ENCODE results near the gene PRKCB. TPM values are rescaled to one million over a fixed set of nuclear protein-coding genes. Genes with fewer than 3 reads are reported as not detected.

The PRKCB gene
- total RNA-seq, 1 donor from 2014 or later: not detected

- no peak for DNase-seq (ENCODE audit: low read depth)
These were observed 107.8 kb downstream of the PRKCB start for GRCh38 chr16:23943604-23944003.

- DNase-seq (ENCODE audit: low read depth): no peak
These were observed 108.6 kb downstream of the PRKCB start for GRCh38 chr16:23944381-23944780.

GRCh38 chr16:23945243-23945642, 109.5 kb downstream of the PRKCB start:
- DNase-seq (ENCODE audit: low read depth): no peak

- DNase-seq (ENCODE audit: low read depth): no peak
These were observed 112.1 kb downstream of the PRKCB start for GRCh38 chr16:23947838-23948237.

- no peak for DNase-seq (ENCODE audit: low read depth)
These were observed 113.2 kb downstream of the PRKCB start for GRCh38 chr16:23948949-23949411.

- no peak for DNase-seq (ENCODE audit: low read depth)
These were observed 114.0 kb downstream of the PRKCB start for GRCh38 chr16:23949630-23950290.

- no peak for DNase-seq (ENCODE audit: low read depth)
These were observed 114.6 kb downstream of the PRKCB start for GRCh38 chr16:23950291-23950894.

- DNase-seq (ENCODE audit: low read depth): no peak
These were observed 115.1 kb downstream of the PRKCB start for GRCh38 chr16:23950898-23951297.

GRCh38 chr16:23952128-23952970, 116.6 kb downstream of the PRKCB start:
- DNase-seq (ENCODE audit: low read depth): no peak

- DNase-seq (ENCODE audit: low read depth): no peak
These were observed 117.2 kb downstream of the PRKCB start for GRCh38 chr16:23952971-23953300.

GRCh38 chr16:23953476-23953875, 117.7 kb downstream of the PRKCB start:
- no peak for DNase-seq (ENCODE audit: low read depth)

GRCh38 chr16:23955088-23955487, 119.3 kb downstream of the PRKCB start:
- no peak for DNase-seq (ENCODE audit: low read depth)

- no peak for DNase-seq (ENCODE audit: low read depth)
These were observed 121.5 kb downstream of the PRKCB start for GRCh38 chr16:23957287-23957686.

GRCh38 chr16:23959072-23959751, 123.4 kb downstream of the PRKCB start:
- no peak for DNase-seq (ENCODE audit: low read depth)

- no peak for DNase-seq (ENCODE audit: low read depth)
These were observed 123.9 kb downstream of the PRKCB start for GRCh38 chr16:23959752-23960072.

GRCh38 chr16:23960081-23960885, 124.5 kb downstream of the PRKCB start:
- no peak for DNase-seq (ENCODE audit: low read depth)

GRCh38 chr16:23962001-23962400, 126.2 kb downstream of the PRKCB start:
- no peak for DNase-seq (ENCODE audit: low read depth)

GRCh38 chr16:23964136-23964535, 128.4 kb downstream of the PRKCB start:
- DNase-seq (ENCODE audit: low read depth): no peak

GRCh38 chr16:23965137-23965733, 129.5 kb downstream of the PRKCB start:
- DNase-seq (ENCODE audit: low read depth): no peak

- no peak for DNase-seq (ENCODE audit: low read depth)
These were observed 131.0 kb downstream of the PRKCB start for GRCh38 chr16:23966597-23967394.
